A549 (cell line): ENCODE measurements around the gene TBC1D16.

ENCODE experiments used
- CEBPB ChIP-seq, 2 experiments: fragments of >200 bp in 1 of 2; sonication (Bioruptor Twin) in 1 of 2; formaldehyde crosslinking in 1 of 2; IDR thresholded peaks; 2 replicates each; pipeline ENCODE4 v1.6.1; 2012 to 2016
- CTCF ChIP-seq: fragments of >200 bp; sonication (Bioruptor Twin); formaldehyde crosslinking; IDR thresholded peaks from 3 replicates; pipeline ENCODE4 v1.5.1; 2016
- EP300 ChIP-seq, 2 experiments: fragments of >200 bp; sonication (Bioruptor Twin); formaldehyde crosslinking; IDR thresholded peaks; 2 replicates in 1 of 2; 3 replicates in 1 of 2; pipeline ENCODE4 v1.6.1; 2016 to 2017
- FOSB ChIP-seq: fragments of 250-450 bp; sonication (Bioruptor Pico); IDR thresholded peaks from 2 replicates; pipeline ENCODE4 v1.5.0; 2020; ENCODE audit warnings: mild to moderate bottlenecking, moderate library complexity
- JUNB ChIP-seq: fragments of >200 bp; sonication (Bioruptor Twin); formaldehyde crosslinking; IDR thresholded peaks from 2 replicates; pipeline ENCODE4 v1.6.1; 2016
- RAD21 ChIP-seq, 2 experiments: fragments of >200 bp in 1 of 2; sonication (Bioruptor Twin) in 1 of 2; formaldehyde crosslinking in 1 of 2; IDR thresholded peaks in 1 of 2; conservative IDR thresholded peaks in 1 of 2; 2 replicates in 1 of 2; 3 replicates in 1 of 2; pipeline ENCODE4 v1.6.1; 2012 to 2018; ENCODE audit warnings: inconsistent platforms in 1 of 2
- RCOR1 ChIP-seq: fragments of 150-350 bp; IDR thresholded peaks from 2 replicates; pipeline ENCODE4 v1.6.1; 2014; ENCODE audit warnings: antibody characterized with exemption, low read length, low read depth
- RFX5 ChIP-seq: fragments of 450-650 bp; IDR thresholded peaks from 2 replicates; pipeline ENCODE4 v1.7.1; 2014; ENCODE audit warnings: antibody characterized with exemption, mild to moderate bottlenecking, moderate library complexity
- ZFP36 ChIP-seq: fragments of 450-650 bp; IDR thresholded peaks from 2 replicates; pipeline ENCODE4 v1.6.1; 2014; ENCODE audit warnings: borderline replicate concordance; ENCODE audit not compliant: partially characterized antibody

- TF ChIP-seq CTCF = no peak
- no peak for TF ChIP-seq CEBPB (IDR thresholded peaks at IDR 0.05)
- no peak for TF ChIP-seq FOSB
- TF ChIP-seq RAD21 (conservative IDR thresholded peaks at IDR 0.05 in 1 of 2, IDR thresholded peaks at IDR 0.05 in 1 of 2) = no peak
- TF ChIP-seq JUNB = no peak
- TF ChIP-seq RCOR1 = no peak
- no peak for TF ChIP-seq ZFP36
- no peak for TF ChIP-seq RFX5
- TF ChIP-seq EP300 (IDR thresholded peaks at IDR 0.05) = no peak
Measured at GRCh38 chr17:79942591-79943346, 92.9 kb downstream of the TBC1D16 start.
